ENCODE results near the gene HSD17B2.

HSD17B2 gene

GRCh38 chr16:82050506-82050905 is 15.5 kb downstream of the HSD17B2 start:
- DNase-seq (ENCODE audit: low spot score), result no peak
- in situ Hi-C loops (cut with MboI; ENCODE audit: low pct_unique_long_range_greater_than_20kb, low sequenced_read_pairs, unreplicated experiment), result no loop called here
- TF ChIP-seq CTCF (IDR thresholded peaks at IDR 0.05; ENCODE audit: extremely low read depth, insufficient read depth, missing control alignments), result no peak

DNA sequence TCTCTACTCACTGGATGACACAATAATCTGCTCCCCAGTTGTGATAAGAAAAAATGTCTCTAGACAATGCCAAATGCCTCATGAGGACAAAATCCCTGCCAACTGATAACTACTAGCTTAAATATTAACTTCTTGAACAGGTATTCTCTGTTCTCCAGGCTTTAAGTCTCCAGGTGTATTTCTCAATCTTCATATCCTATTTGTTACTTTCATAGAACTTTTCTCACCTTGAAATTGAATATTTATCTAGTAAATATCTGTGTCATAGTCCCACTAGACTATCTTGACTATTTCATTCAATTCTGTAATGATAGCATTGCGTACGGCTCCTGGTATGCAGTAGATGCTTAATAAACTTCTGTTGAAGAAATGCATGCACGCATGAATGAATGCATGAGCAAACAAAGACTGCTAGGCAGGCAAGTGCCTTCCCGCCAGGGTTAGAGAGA is 15.9 kb downstream of the HSD17B2 start:
- in situ Hi-C loops (cut with MboI; ENCODE audit: low pct_unique_long_range_greater_than_20kb, low sequenced_read_pairs, unreplicated experiment), result no loop called here
- TF ChIP-seq CTCF (IDR thresholded peaks at IDR 0.05; ENCODE audit: extremely low read depth, insufficient read depth, missing control alignments), result no peak

DNA sequence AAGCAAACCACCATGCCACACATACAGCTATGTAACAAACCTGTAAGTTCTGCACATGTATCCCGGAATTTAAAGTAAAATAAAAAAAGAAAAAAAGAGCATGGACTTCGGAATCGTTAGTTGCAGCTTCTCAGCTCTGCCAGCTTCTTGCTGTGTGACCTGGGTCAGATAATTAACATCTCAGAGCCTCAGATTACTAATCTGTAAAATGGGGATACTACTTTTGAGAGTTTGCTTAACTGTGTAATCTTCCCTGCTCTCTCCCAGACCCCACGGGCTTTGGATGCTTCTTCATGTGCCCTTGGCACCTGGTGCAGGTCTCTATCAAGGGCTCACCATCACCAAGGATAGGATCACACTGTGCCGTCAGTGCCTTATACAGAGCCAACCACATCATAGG is 16.6 kb downstream of the HSD17B2 start:
- TF ChIP-seq CTCF (IDR thresholded peaks at IDR 0.05; ENCODE audit: extremely low read depth, insufficient read depth, missing control alignments), result no peak
- no peak for DNase-seq (ENCODE audit: low spot score)
- in situ Hi-C loops (cut with MboI; ENCODE audit: low pct_unique_long_range_greater_than_20kb, low sequenced_read_pairs, unreplicated experiment), result no loop called here

More for the DNA sequence above, 15.9 kb downstream of the HSD17B2 start:
- no peak for DNase-seq (ENCODE audit: low spot score)

- in situ Hi-C loops (cut with MboI; ENCODE audit: low pct_unique_long_range_greater_than_20kb, low sequenced_read_pairs, unreplicated experiment), result no loop called here
Observed at GRCh38 chr16:82055117-82055516, 20.1 kb downstream of the HSD17B2 start.

DNA sequence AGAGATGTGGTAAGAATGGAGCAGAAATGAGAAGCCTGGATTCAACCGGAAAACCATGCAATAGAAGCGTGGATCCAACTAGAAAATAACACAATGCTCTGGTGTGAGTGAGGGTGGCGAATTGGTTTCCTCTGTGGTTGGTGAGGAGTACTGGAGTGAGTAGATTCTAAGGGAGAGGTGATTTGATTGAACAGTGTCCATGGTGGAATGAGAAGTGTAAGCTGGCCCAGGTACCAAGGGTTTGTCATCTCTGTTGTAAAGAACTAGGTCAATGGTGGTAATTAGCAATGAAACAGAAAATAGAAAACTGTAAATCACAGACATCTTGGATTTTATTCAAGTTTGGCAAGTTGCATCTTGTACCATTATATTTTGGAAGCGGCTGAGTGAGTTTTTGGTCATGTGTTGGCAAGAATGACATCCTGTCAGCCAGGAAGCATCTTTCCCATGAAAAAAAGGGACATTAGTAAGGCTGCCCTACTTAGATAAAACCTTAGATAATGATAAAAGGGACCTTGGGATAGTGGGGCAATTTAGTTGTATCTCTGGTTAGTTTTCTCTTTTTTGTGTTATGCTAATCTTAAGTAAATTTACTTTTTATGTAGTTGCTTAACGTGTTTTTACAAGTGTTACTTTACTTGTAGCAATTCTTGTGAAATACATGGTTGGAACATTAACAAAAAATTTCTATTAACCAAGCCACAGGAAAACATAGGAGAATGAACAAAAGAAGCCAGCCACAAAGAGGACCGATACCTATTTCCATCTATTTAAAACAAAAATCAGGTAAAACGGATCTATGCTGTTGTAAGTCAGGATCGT is 20.9 kb downstream of the HSD17B2 start:
- no peak for TF ChIP-seq CTCF (IDR thresholded peaks at IDR 0.05; ENCODE audit: extremely low read depth, insufficient read depth, missing control alignments)
- in situ Hi-C loops (cut with MboI; ENCODE audit: low pct_unique_long_range_greater_than_20kb, low sequenced_read_pairs, unreplicated experiment), result no loop called here
- no peak for DNase-seq (ENCODE audit: low spot score)

More at GRCh38 chr16:82055117-82055516, 20.1 kb downstream of the HSD17B2 start:
- TF ChIP-seq CTCF (IDR thresholded peaks at IDR 0.05; ENCODE audit: extremely low read depth, insufficient read depth, missing control alignments), result no peak
- DNase-seq (ENCODE audit: low spot score), result no peak

GRCh38 chr16:82056550-82056896 is 21.5 kb downstream of the HSD17B2 start:
- no peak for DNase-seq (ENCODE audit: low spot score)
- in situ Hi-C loops (cut with MboI; ENCODE audit: low pct_unique_long_range_greater_than_20kb, low sequenced_read_pairs, unreplicated experiment), result no loop called here
- TF ChIP-seq CTCF (IDR thresholded peaks at IDR 0.05; ENCODE audit: extremely low read depth, insufficient read depth, missing control alignments), result no peak

All from GM13977 (cell line).